ENCODE results near the gene PCMT1. TPM values are rescaled to one million over a fixed set of nuclear protein-coding genes. Genes with fewer than 3 reads are reported as not detected.
A peak's percentile ranks its signal among the peaks of the same experiment; 100 is the strongest.

The PCMT1 gene
- total and polyA plus RNA-seq, 2 of the 13 experiments (the other 11 are each of a cell fraction or from before 2014, with no cell fraction given) = 112 to 169 TPM

- no peak for TF ChIP-seq FOXO4 (CRISPR knock-in tag; conservative IDR thresholded peaks at IDR 0.05)
- no peak for TF ChIP-seq AKAP8 (CRISPR knock-in tag; IDR thresholded peaks at IDR 0.05)
- no peak for TF ChIP-seq ZNF430 (CRISPR knock-in tag; IDR thresholded peaks at IDR 0.05)
- no peak for TF ChIP-seq PBX2 (CRISPR knock-in tag; IDR thresholded peaks at IDR 0.05)
- TF ChIP-seq RORA (CRISPR knock-in tag; IDR thresholded peaks at IDR 0.05) = no peak
- peak; percentile 67 for TF ChIP-seq NR2C2 (CRISPR knock-in tag; IDR thresholded peaks at IDR 0.05; ENCODE audit: borderline replicate concordance)
- TF ChIP-seq DRAP1 (CRISPR knock-in tag; IDR thresholded peaks at IDR 0.05) = peak; percentile 63; the same call in 1 of the 2 replicates
- TF ChIP-seq HCFC1 (IDR thresholded peaks at IDR 0.05; ENCODE audit: low read depth, low read length) = peak; percentile 23; the same call in 1 of the 2 replicates
- TF ChIP-seq ZNF512 (CRISPR knock-in tag; IDR thresholded peaks at IDR 0.05) = no peak
- no peak for TF ChIP-seq KLF15 (CRISPR knock-in tag; IDR thresholded peaks at IDR 0.05; ENCODE audit: borderline replicate concordance)
- TF ChIP-seq IRF2 (CRISPR knock-in tag; IDR thresholded peaks at IDR 0.05) = peak; percentile 56; the same call in 1 of the 2 replicates
- TF ChIP-seq ZBTB7B (CRISPR knock-in tag; IDR thresholded peaks at IDR 0.05) = peak; percentile 11; the same call in 1 of the 2 replicates
- TF ChIP-seq TAF1 (CRISPR knock-in tag; IDR thresholded peaks at IDR 0.05) = peak; percentile 89
- TF ChIP-seq SMC3 (IDR thresholded peaks at IDR 0.05; ENCODE audit: low read length) = no peak
- peak; percentile 65 for TF ChIP-seq PITX1 (CRISPR knock-in tag; IDR thresholded peaks at IDR 0.05)
- TF ChIP-seq DBP (CRISPR knock-in tag; IDR thresholded peaks at IDR 0.05; ENCODE audit: not compliant biosample characterization) = peak; percentile 36
- 0 out of 2 replicates have a peak, but pooled peaks have one; percentile 39 for TF ChIP-seq NFATC3 (CRISPR knock-in tag; IDR thresholded peaks at IDR 0.05)
- peak; percentile 59 for TF ChIP-seq SP2 (CRISPR knock-in tag; IDR thresholded peaks at IDR 0.05)
- 0 out of 2 replicates have a peak, but pooled peaks have one; percentile 30 for TF ChIP-seq ZNF205 (CRISPR knock-in tag; IDR thresholded peaks at IDR 0.05)
- peak; percentile 88 for TF ChIP-seq GMEB1 (CRISPR knock-in tag; IDR thresholded peaks at IDR 0.05; ENCODE audit: borderline replicate concordance)
- TF ChIP-seq SATB2 (CRISPR knock-in tag; IDR thresholded peaks at IDR 0.05) = 0 out of 2 replicates have a peak, but pooled peaks have one; percentile 60
- peak; percentile 88; the same call in 1 of the 2 replicates for TF ChIP-seq ZNF513 (CRISPR knock-in tag; conservative IDR thresholded peaks at IDR 0.05)
Observed at GRCh38 chr6:149749594-149750135, at the start of gene PCMT1 (continued).
